ENCODE results near the gene RPS4Y1.

GRCh38 chrY:2824471-2824870 is 16.9 kb upstream of the RPS4Y1 start:
- TF ChIP-seq CTCF (IDR thresholded peaks at IDR 0.05) (no peak), EP300 (IDR thresholded peaks at IDR 0.05) (no peak)
